Thoracic aorta (tissue), 2 donors: ENCODE results near the gene FOSL2. TPM values are rescaled to one million over a fixed set of nuclear protein-coding genes. Genes with fewer than 3 reads are reported as not detected.
A peak's percentile ranks its signal among the peaks of the same experiment; 100 is the strongest.

Source experiments
- ATAC-seq: fragments of 150-250 bp; one replicate; pipeline ENCODE4 v1.8.0; 2017; ENCODE audit warnings: low read depth; ENCODE audit not compliant: insufficient number of reproducible peaks, low FRiP score
- DNase-seq: peaks from one replicate; pipeline ENCODE4 v3.0.0-alpha.2; 2020; ENCODE audit warnings: low spot score
- H3K27ac ChIP-seq, 2 donors: fragments of 200-600 bp; sonication (generic); 1 replicate in 1 of 2; 2 replicates in 1 of 2; pipeline ENCODE4 v1.5.1; 2016; ENCODE audit warnings: mild to moderate bottlenecking in 2 of 2, moderate library complexity in 2 of 2
- H3K27me3 ChIP-seq: fragments of 200-600 bp; sonication (generic); replicated peaks from 2 replicates; pipeline ENCODE4 v1.6.0; 2016; ENCODE audit warnings: mild to moderate bottlenecking; ENCODE audit not compliant: insufficient read depth
- H3K36me3 ChIP-seq: fragments of 200-600 bp; sonication (generic); one replicate; pipeline ENCODE4 v1.5.1; 2016
- H3K4me1 ChIP-seq, 2 donors: fragments of 200-600 bp; sonication (generic); 1 replicate in 1 of 2; 2 replicates in 1 of 2; pipeline versions ENCODE4 v1.5.1 to v1.6.0; 2016; ENCODE audit warnings: low read depth in 2 of 2, mild to moderate bottlenecking in 1 of 2; ENCODE audit not compliant: control insufficient read depth in 1 of 2
- H3K4me3 ChIP-seq: fragments of 200-600 bp; sonication (generic); 2 replicates; pipeline ENCODE4 v1.5.1; 2016; ENCODE audit warnings: mild to moderate bottlenecking
- H3K9me3 ChIP-seq: fragments of 200-600 bp; sonication (generic); 2 replicates; pipeline ENCODE4 v1.5.1; 2016
- total RNA-seq, 2 donors: library from RNA; depleted of rRNA; stranded (reverse); fragments of >200 nt; gene quantifications; one replicate each; pipeline versions ENCODE4 v1.1.0 to v1.2.3, GENCODE V29; 2016
- TF ChIP-seq, protein P1 (sequence below): fragments of 200-600 bp; sonication (generic); IDR thresholded peaks from one replicate; pipeline ENCODE4 v1.5.1; 2019; ENCODE audit warnings: antibody characterized with exemption

FOSL2 gene
- total RNA-seq, 2 donors from 2014 or later = 188 to 311 TPM

DNA sequence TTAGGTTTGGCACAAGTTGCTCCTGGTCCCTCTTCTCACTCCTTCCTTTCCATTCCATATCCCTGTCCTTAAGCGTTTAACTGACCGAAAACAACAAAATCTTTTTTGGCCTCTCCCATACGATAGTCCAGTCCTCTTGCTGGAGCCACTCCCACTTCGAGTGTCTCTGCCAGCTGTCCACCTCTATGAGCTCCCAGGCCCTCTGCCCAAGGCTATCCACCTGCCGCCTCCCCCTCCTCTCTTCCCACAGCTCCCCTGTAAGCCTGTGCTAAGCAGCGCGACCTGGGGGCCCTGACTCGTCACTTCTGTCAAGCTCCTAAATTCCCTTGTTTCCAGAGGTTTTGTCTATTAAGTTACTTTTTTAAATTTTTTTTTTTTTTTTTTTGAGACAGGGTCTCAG, 47.0 kb upstream of the FOSL2 start:
- TF ChIP-seq, protein P1, sequence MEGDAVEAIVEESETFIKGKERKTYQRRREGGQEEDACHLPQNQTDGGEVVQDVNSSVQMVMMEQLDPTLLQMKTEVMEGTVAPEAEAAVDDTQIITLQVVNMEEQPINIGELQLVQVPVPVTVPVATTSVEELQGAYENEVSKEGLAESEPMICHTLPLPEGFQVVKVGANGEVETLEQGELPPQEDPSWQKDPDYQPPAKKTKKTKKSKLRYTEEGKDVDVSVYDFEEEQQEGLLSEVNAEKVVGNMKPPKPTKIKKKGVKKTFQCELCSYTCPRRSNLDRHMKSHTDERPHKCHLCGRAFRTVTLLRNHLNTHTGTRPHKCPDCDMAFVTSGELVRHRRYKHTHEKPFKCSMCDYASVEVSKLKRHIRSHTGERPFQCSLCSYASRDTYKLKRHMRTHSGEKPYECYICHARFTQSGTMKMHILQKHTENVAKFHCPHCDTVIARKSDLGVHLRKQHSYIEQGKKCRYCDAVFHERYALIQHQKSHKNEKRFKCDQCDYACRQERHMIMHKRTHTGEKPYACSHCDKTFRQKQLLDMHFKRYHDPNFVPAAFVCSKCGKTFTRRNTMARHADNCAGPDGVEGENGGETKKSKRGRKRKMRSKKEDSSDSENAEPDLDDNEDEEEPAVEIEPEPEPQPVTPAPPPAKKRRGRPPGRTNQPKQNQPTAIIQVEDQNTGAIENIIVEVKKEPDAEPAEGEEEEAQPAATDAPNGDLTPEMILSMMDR = no peak
- Histone ChIP-seq H3K27me3 (no peaks in the 10 kb centered on the region), H3K36me3 (no peaks in the 10 kb centered on the region), H3K27ac (no peak overlapping the region), H3K9me3 (no peaks in the 10 kb centered on the region), H3K4me3 (no peak overlapping the region), H3K4me1 (peaks cover 25 to 47% of the 10 kb centered on the region in 2 donors)
- ATAC-seq (no peak), DNase-seq (no peak)

- no peak for DNase-seq
- Histone ChIP-seq H3K36me3 (no peaks in the 10 kb centered on the region), H3K27ac (no peak overlapping the region), H3K4me3 (no peak overlapping the region), H3K4me1 (peaks cover 23 to 38% of the 10 kb centered on the region in 2 donors), H3K9me3 (no peaks in the 10 kb centered on the region), H3K27me3 (no peaks in the 10 kb centered on the region)
- ATAC-seq = no peak
- TF ChIP-seq, protein P1 = no peak
Measured at GRCh38 chr2:28346587-28346986, 46.1 kb upstream of the FOSL2 start.

DNA sequence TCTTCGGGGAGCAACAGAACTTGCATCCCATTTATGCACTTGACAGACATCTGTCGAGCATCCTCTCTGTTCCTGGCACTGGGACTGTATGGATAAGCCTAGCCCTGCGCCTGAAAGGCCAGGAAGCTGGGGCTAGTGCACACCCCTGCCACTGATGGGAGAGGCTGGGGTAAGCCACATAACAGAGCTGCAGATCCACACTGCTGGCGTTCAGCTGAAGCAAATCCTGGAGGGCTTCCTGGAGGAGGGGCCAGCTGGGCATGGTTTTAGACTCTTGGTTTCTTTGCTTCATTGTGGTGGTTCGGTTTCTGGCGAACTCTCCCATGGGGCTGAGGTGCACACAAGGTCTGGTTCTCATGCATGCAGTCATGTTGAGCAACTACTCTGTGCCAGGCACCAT, 45.5 kb upstream of the FOSL2 start:
- no peak overlapping the region for H3K27ac ChIP-seq
- peaks cover 18 to 32% of the 10 kb centered on the region in 2 donors for H3K4me1 ChIP-seq
- H3K4me3 ChIP-seq = no peak overlapping the region
- H3K9me3 ChIP-seq = no peaks in the 10 kb centered on the region
- no peaks in the 10 kb centered on the region for H3K27me3 ChIP-seq
- ATAC-seq (no peak), DNase-seq (no peak)
- H3K36me3 ChIP-seq = no peaks in the 10 kb centered on the region
- TF ChIP-seq, protein P1 = no peak

- TF ChIP-seq, protein P1 = no peak
- no peak for DNase-seq
- H3K9me3 ChIP-seq = no peaks in the 10 kb centered on the region
- peak overlapping the region; percentile 30 for H3K4me3 ChIP-seq
- peaks cover 18 to 32% of the 10 kb centered on the region in 2 donors for H3K4me1 ChIP-seq
- no peaks in the 10 kb centered on the region for H3K36me3 ChIP-seq
- no peak overlapping the region for H3K27ac ChIP-seq
- no peaks in the 10 kb centered on the region for H3K27me3 ChIP-seq
- no peak for ATAC-seq
Measured at GRCh38 chr2:28347596-28347995, 45.1 kb upstream of the FOSL2 start.

GRCh38 chr2:28348149-28348567, 44.5 kb upstream of the FOSL2 start:
- Histone ChIP-seq H3K27ac (no peak overlapping the region), H3K4me1 (peaks cover 13 to 27% of the 10 kb centered on the region in 2 donors), H3K36me3 (no peaks in the 10 kb centered on the region), H3K27me3 (no peaks in the 10 kb centered on the region), H3K9me3 (no peaks in the 10 kb centered on the region), H3K4me3 (no peak overlapping the region)
- DNase-seq (no peak), ATAC-seq (no peak)
- TF ChIP-seq, protein P1 = no peak
